NCI-H69 (cell line): ENCODE results near the gene MMP14.
"Not testable (repeated sequence)": the region's sequence is repeated elsewhere in the genome, so short reads cannot be mapped to it uniquely, and the experiment has no call there.

Experiments used
- DNase-seq: peaks from one replicate; lab custom pipeline; 2025; lab: John Stamatoyannopoulos, UW

The MMP14 gene

GRCh38 chr14:22836301-22837113, at the start of gene MMP14:
MMP14 (plus strand) TSS chr14:22836585; CDS start chr14:22836818, 233 bp downstream.
- no peak for DNase-seq

GRCh38 chr14:22786685-22787084, 49.7 kb upstream of the MMP14 start:
- no peak for DNase-seq

DNA sequence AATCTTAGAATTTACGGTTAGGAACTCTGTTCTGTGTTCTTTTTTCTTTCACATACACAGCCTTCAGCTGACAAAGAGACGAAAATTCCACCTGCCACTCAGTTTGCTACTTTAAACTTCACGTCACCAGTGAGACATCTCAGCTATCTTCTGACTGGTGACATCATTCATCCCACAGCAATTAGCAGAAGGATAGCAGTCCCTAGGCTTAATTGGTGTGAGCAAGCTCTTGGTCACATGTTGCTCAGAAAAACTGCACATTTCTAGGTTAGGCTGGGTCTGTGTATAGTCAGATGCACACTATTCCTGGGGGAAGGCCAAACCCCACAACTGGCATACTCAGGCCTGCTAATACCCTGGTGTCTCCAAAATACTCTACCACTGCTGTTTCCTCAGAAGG, 45.1 kb upstream of the MMP14 start:
- DNase-seq, result no peak

DNA sequence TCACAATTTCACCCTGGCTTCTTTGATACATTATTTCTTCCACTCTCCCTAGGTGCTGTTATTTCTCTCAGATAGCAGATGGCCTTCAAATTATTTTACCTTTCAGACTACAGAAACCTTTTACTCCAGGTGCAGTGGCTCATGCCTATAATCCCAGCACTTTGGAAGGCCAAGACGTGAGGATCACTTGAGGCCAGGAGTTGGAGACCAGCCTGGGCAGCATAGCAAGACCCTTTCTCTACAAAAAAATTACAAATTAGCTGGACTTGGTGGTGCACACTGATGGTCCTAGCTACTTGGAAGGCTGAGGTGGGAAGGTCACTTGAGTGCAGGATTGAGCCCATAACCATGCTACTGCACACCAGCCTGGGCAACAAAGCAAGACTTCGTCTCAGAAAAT, 44.2 kb upstream of the MMP14 start:
- no peak for DNase-seq

GRCh38 chr14:22793550-22793949, 42.8 kb upstream of the MMP14 start:
- not testable (repeated sequence) for DNase-seq

DNA sequence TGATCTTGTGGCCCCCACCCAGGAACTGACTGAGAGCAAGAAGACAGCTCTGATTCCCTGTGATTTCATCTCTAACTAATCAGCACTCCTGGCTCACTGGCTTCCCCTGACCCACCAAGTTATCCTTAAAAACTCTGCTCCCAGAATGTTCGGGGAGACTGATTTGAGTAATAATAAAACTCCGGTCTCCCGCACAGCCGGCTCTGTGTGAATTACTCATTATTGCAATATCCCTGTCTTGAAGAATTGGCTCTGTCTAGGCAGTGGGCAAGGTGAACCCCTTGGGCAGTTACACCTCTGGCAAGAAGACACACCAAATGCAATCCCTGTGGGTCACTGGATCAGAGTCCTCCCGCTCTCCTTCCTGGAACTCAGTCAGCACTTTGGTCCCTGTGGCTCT, 42.4 kb upstream of the MMP14 start:
- no peak for DNase-seq

- DNase-seq, result no peak
Measured at GRCh38 chr14:22794551-22794951, 41.8 kb upstream of the MMP14 start.

GRCh38 chr14:22796087-22796707, 40.2 kb upstream of the MMP14 start:
- no peak for DNase-seq

DNA sequence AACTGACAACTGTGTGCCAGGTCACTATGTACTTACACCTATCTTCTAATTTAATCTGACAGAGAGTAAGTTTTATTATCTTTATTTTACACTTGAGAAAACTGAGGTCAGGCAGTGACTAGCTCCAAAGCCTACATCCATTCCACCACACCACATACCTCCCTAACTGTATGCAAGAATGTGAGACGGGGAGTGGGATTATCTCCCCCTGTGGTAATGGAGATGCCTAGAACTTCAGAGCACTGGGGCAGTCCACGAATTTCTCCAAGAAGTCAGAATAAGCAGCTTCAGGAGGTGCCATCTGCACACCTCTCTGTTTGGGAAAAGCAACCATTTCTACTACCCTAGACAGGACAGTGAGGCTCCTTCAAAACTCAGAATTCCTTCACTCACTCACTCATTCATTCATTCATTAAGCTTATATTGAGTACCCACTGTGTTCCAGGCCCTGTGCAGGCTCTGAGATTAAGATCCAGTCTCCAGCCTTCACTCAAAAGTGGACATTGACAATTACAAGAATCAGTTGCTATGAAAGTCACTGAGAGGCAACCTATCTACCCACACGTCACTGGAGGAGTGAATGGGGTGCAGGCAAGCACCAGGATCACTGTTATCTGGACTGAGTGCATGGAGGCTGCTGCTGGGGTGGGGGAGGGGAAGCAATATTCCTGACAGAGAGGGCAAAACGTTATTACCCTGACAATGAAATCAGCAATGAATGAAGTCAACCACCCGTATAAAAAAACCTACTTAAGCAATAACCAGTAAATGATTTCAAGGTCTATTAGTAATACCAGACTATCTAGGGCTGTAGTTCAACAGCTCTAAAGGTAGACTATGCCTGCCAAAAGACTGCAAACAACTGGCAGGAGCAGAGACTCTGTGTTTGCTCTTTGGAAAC, 39.1 kb upstream of the MMP14 start:
- no peak for DNase-seq

DNA sequence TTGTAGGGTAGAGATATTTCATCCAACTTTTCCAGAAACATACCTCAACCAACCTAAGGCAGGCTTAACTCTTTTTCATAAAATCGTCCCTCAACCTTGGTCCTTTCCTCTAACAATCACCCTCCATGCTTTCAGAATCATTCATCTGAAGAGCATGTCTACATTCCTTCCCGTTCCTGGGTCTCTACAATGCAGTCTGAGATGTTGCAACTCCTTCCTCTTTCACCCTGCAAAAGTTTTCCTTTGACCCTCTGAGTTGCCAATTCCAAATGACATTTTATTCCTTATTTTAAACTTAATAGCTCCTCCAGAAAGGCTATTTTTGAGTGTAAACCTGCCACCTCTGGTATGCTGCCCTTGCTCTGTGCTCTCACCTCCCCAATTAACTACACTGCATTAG, 37.9 kb upstream of the MMP14 start:
- no peak for DNase-seq

DNA sequence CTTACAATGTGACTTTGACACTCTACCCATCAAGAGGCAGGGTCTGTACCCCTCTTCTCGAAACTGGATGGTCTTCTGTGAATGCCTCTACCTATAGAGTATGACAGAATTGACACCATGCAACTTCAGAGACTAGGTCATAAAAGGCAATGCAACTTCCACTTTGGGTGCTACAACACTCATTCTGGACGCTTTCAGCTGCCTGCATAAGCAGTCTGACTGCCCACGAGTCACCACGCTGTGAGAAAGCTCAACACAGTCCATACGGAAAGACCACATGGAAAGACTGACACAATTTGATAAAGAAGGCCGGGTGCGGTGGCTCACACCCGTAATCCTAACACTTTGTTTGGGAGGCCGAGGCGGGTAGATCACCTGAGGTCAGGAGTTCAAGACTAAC, 36.0 kb upstream of the MMP14 start:
- no peak for DNase-seq

DNA sequence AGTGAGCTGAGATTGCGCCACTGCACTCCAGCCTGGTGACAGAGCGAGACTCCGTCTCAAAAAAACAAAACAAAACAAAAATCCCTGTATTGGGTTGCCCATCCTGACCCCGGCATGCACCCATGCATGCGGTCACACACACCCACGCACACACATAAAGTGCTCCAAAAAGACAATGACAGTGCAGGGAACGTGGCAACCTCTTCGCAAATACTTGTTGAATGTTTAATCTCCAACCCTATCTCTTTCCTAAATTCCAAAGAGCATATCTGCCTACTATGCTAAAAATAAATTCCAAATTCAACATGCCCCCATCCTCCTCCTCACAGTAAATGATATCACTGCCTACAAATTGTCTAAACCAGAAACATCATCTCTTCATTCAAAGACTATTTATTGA, 34.7 kb upstream of the MMP14 start:
- no peak for DNase-seq

- no peak for DNase-seq
Measured at GRCh38 chr14:22802860-22803686, 33.3 kb upstream of the MMP14 start.

DNA sequence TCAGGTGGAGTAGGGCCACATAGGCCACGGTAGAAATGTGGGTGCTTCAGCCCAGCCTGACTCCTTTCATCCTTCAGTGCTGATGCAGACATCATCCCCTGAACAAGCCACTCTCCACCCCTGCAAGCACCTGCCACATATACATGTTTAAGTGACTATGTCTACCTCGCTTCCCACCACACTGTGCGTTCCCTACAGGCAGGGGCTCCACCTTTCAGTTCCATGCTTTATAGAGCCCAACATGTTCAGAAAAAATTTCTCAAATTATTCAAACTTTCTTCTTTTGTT, 32.8 kb upstream of the MMP14 start:
- no peak for DNase-seq

- not testable (repeated sequence) for DNase-seq
Measured at GRCh38 chr14:22805235-22805634, 31.1 kb upstream of the MMP14 start.

GRCh38 chr14:22807432-22808087, 28.8 kb upstream of the MMP14 start:
- no peak for DNase-seq

DNA sequence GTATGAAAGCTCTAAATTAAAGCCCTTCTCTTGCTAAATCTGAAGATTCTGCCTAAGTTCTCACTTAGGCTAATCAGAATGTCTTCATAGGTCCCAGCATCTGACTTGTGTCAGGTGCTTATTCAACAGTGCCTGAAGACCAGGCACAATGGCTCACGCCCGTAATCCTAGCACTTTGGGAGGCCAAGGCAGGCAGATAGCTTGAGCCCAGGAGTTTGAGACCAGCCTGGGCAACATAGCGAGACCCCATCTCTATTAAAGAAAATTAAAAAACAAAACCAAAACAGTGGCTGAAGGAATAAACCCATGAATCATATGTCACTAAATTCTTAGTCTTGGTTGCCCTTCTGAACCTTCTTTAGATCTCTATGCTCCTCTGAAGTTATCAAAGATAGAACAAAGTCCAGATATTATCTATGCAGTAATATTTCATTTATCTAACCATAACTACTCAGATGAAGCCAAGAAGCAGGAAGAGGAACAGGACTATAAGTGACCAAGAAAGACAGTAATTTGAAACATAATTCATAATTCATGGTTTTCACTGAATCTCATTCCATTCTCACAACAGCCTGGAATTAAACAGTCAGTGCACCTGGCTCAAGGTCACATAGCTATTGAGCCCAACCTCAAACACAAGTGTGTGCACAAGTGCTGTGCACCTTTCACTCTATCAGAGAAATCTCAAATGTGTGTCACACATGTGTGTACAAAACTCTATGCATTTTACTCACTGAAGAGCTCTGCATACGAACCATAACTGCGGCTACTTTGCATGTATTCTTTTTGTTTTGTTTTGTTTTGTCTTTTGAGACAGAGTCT, 27.8 kb upstream of the MMP14 start:
- DNase-seq, result no peak

- DNase-seq, result no peak
Measured at GRCh38 chr14:22811722-22812121, 24.7 kb upstream of the MMP14 start.

DNA sequence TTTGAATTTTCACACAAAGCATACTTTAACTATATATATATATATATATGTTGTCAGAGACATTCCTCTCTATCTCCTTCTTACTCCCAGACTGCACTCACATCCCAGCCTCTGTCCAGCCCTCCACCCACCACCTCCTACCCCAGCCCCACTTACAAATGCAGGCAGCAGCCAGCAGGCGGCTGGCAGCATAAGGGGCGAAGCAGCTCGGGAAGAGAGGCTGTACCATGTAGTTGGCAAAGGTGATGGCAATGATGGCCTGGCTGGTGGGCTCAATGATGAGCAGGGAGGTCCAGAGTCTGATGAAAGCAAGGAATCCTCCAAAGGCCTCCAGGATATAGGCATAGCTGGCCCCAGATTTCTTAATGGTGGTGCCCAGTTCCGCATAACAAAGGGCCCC, 23.6 kb upstream of the MMP14 start:
- DNase-seq, result peak; percentile 14

GRCh38 chr14:22813145-22813544, 23.2 kb upstream of the MMP14 start:
- no peak for DNase-seq

DNA sequence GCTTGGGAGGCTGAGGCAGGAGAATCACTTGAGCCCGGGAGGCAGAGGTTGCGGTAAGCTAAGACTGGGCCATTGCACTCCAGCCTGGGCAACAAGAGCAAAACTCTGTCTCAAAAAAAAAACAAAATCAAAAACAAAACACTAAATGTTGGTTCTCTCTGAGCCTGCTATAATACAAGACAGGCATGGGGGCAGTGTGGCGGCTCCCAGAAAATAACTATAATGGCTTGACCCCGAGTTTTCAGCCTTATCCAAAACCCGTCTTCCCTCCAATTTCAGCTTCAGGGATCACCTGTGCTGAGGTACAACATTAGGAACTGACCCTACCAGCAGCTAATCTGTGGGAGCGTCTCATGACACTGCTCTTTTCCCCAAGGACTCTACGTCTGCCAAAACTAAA, 22.0 kb upstream of the MMP14 start:
- DNase-seq, result no peak
